ENCODE measurements around the gene SLC22A31. TPM values are rescaled to one million over a fixed set of nuclear protein-coding genes. Genes with fewer than 3 reads are reported as not detected.

Gene SLC22A31
- polyA plus RNA-seq, 1 experiment = 0.25 TPM

DNA sequence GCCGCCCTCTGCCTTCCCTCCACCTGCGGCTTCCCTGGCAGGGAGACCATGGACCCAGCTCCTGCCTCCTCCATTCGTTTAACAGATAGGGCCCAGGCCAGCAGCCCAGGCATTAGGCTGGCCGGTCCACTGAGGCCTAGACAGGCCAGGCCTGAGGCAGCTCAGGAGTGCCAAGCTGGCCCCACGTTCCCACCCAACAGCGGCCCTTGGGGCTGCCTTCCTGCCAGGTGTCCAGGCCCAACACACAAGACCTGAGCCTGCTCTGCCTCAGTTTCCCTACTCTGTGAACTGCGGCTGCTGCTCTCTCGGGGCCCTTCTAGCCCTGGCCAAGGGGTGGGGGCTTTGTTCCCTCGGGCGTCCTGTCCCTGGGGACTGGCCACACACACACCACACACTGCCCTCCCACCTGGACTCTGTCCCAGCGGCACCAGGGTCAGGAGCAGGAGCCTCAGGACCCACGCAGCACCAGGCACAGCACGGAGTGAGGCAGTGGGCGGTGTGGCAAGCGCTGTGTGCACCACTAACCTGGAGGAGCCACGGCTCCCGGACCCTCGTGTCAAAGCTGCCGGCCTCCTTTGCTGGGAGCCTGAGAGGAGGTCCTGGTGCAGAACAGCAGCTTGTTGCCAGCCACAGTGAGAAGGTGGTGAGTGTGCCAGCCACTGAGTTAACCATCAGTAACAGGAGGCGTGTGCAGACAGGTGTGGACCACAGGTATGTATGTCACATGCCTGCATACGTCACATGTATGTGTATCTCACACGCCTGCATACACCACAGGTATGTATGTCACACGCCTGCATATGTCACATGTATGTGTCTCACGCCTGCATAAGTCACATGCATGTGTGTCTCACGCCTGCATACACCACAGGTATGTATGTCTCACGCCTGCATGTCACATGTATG is 43.3 kb downstream of the SLC22A31 start:
- CTCF ChIA-PET = interaction anchor here (3.1 kb wide), 1 partner anchor 10 kb away, joined by 13 read pairs; no protein-coding TSS in a partner anchor
- Histone ChIP-seq H3K27ac (ENCODE audit: low read depth, low read length) (no peak overlapping the region), H3K27me3 (ENCODE audit: control insufficient read depth, insufficient read depth, low read length) (no peaks in the 10 kb centered on the region), H3K9me3 (ENCODE audit: control insufficient read depth, insufficient read depth, low read length) (peaks cover 45% of the 10 kb centered on the region), H3K4me3 (ENCODE audit: low read depth, low read length) (no peak overlapping the region)
- POLR2A ChIA-PET = no interaction called here
- no peak for DNase-seq (ENCODE audit: low read depth, low spot score)
- TF ChIP-seq, protein P1, sequence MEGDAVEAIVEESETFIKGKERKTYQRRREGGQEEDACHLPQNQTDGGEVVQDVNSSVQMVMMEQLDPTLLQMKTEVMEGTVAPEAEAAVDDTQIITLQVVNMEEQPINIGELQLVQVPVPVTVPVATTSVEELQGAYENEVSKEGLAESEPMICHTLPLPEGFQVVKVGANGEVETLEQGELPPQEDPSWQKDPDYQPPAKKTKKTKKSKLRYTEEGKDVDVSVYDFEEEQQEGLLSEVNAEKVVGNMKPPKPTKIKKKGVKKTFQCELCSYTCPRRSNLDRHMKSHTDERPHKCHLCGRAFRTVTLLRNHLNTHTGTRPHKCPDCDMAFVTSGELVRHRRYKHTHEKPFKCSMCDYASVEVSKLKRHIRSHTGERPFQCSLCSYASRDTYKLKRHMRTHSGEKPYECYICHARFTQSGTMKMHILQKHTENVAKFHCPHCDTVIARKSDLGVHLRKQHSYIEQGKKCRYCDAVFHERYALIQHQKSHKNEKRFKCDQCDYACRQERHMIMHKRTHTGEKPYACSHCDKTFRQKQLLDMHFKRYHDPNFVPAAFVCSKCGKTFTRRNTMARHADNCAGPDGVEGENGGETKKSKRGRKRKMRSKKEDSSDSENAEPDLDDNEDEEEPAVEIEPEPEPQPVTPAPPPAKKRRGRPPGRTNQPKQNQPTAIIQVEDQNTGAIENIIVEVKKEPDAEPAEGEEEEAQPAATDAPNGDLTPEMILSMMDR (IDR thresholded peaks at IDR 0.05; ENCODE audit: low read depth, low read length) = no peak

DNA sequence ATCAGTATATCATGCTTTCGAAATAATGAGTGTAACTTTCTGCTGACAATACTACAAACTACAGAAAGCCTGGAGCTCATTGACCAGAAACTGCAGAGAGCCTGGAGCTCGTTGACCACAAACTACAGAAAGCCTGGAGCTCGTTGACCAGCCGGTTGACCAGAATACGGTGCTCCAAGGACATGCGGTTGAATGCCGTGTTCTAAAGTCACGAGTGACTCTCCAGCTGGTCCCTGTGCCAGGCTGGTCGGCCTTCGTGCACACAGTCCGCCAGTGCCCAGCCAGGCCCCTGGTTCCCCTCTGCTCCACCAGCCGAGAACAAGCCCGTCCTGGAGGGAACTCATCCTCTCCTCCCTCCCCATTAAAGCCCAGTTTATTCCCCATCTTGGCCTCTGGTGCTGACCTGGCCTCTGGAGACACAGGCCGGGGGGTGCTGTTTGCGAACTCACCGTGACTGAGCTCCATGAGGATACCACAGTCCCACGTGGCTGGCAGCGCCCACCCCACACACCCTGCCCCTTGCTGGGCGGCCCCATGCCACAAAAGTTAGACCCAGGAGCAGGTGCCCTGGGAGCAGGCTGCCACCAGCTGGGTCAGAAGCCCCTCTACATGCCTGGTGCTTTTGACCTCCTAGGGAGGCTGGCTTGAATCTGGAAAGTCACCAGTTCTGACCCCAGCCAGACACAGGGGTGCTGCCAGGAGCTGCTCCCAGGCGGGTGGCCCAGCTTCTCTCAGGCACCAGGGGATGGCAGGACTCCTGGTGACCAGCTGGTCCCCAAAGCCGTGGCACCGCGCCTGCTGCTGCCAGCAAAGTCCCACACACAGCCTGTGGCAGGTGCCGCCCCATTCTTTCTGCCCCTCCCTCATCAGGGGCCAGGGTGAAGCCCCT is 44.2 kb downstream of the SLC22A31 start:
- no peak for DNase-seq (ENCODE audit: low read depth, low spot score)
- TF ChIP-seq, protein P1 (IDR thresholded peaks at IDR 0.05; ENCODE audit: low read depth, low read length) = no peak
- H3K4me3 ChIP-seq (ENCODE audit: low read depth, low read length) = no peak overlapping the region
- H3K27me3 ChIP-seq (ENCODE audit: control insufficient read depth, insufficient read depth, low read length) = no peaks in the 10 kb centered on the region
- ChIA-PET CTCF (interaction anchor here (1.4 to 3.1 kb wide), 2 partner anchors 11 to 418 kb away, joined by 3 to 13 read pairs; no protein-coding TSS in a partner anchor), POLR2A (no interaction called here)
- no peak overlapping the region for H3K27ac ChIP-seq (ENCODE audit: low read depth, low read length)
- peaks cover 36% of the 10 kb centered on the region for H3K9me3 ChIP-seq (ENCODE audit: control insufficient read depth, insufficient read depth, low read length)

DNA sequence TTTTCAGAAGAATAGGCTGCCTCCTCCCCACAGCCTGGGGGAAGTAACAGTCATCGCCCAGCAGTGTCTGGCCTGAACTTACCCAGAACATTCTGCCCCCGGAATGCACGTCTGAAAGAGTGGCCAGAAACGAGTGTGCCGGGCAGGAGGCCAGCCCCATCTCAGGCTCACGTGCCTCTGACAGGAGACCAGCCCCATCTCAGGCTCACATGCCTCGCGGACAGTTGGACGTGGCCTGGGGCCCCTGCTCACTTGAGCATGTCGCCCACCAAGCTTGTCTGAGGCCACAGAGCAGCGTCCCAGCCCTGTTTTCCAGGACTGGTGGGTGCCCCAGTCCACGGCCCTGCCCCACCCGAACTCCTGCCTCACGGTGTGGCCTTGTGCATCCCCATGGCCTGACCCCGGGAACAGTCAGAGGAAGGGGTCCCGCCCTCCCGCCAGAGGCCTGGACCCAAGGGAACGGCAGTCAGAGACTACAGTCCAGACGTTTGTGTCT is 45.1 kb downstream of the SLC22A31 start:
- TF ChIP-seq, protein P1 (IDR thresholded peaks at IDR 0.05; ENCODE audit: low read depth, low read length) = no peak
- CTCF ChIA-PET = interaction anchor here (1.4 to 3.1 kb wide), 2 partner anchors 12 to 417 kb away, joined by 3 to 13 read pairs; no protein-coding TSS in a partner anchor
- Histone ChIP-seq H3K9me3 (ENCODE audit: control insufficient read depth, insufficient read depth, low read length) (peaks cover 27% of the 10 kb centered on the region), H3K27ac (ENCODE audit: low read depth, low read length) (peak overlapping the region; percentile 68), H3K4me3 (ENCODE audit: low read depth, low read length) (no peak overlapping the region), H3K27me3 (ENCODE audit: control insufficient read depth, insufficient read depth, low read length) (no peaks in the 10 kb centered on the region)
- DNase-seq (ENCODE audit: low read depth, low spot score) = peak; percentile 47
- POLR2A ChIA-PET = no interaction called here

DNA sequence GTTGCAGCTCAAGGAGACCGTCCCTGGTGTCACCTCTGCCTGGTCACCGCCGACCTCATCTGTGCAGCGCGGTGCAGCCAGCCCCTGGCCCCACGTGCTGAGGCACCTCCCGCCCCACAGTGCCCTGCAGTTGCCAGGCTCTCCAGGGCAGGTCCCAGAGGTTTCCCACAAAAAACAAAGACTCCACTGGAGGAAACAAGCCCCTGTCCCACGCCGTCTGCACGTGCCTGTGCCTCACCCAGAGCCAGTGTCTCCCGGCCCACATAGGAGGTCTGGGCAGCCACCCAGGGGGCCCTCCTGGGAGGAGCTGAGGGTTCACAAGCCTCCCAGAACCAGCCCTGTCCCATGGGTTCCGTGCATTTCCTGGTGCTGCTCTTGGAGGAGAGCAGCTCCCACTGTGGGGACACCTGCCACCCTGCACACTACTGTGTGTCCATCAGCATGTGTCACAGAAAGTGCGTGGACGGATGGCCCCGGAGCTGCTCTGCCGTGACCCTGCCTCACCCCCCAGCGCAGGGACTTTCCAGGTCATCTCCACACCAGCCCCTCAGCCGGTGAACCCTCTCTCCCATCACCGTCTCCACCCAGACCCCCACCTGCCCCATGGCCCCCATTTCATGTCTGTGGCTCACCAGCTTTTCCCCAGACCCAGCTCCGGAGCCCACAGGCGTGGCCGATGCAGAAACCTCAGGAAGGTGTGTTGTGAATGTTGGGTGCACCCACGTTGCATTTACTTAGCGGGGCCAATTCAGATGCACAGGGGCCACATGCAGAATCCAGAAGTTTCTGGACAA is 45.8 kb downstream of the SLC22A31 start:
- Histone ChIP-seq H3K9me3 (ENCODE audit: control insufficient read depth, insufficient read depth, low read length) (peaks cover 21% of the 10 kb centered on the region), H3K4me3 (ENCODE audit: low read depth, low read length) (no peak overlapping the region), H3K27me3 (ENCODE audit: control insufficient read depth, insufficient read depth, low read length) (no peaks in the 10 kb centered on the region), H3K27ac (ENCODE audit: low read depth, low read length) (peak overlapping the region; percentile 31)
- ChIA-PET CTCF (interaction anchor here (1.4 to 3.1 kb wide), 2 partner anchors 13 to 417 kb away, joined by 3 to 13 read pairs; no protein-coding TSS in a partner anchor), POLR2A (no interaction called here)
- TF ChIP-seq, protein P1 (IDR thresholded peaks at IDR 0.05; ENCODE audit: low read depth, low read length) = no peak
- DNase-seq (ENCODE audit: low read depth, low spot score) = no peak

All from AG04450 (cell line).